NT2/D1 (cell line): ENCODE measurements around the gene PHEX.

ENCODE experiments used
- SUZ12 ChIP-seq: IDR thresholded peaks from 2 replicates; pipeline ENCODE4 v1.6.1; 2011; ENCODE audit not compliant: insufficient read length, insufficient read depth; ENCODE audit errors: extremely low read depth
- ZNF274 ChIP-seq: IDR thresholded peaks from 2 replicates; pipeline ENCODE4 v1.6.1; 2011; ENCODE audit warnings: mild to moderate bottlenecking, low read depth, low read length

DNA sequence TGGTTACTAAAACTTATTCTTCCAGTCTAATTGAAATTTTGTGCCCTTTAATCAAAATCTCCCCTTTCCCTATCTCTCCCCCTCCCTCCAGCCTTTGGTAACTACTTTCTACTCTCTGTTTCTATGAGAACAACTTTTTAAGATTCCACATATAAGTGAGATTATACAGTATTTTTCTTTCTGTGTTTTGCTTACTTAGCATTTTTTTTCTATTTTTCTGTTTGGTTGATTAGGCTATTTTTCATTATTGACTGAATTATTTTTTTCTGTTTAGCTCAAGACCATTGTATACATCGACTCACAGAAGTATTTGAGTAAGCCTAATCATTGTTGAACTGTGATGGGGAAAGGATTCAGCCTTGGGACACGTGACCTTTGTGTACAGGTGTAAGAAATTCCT is 116.4 kb downstream of the PHEX start:
- TF ChIP-seq ZNF274 (no peak), SUZ12 (no peak)
